HG03045 (cell line): ENCODE results near the gene NRAS.
"Not testable (repeated sequence)": the region's sequence is repeated elsewhere in the genome, so short reads cannot be mapped to it uniquely, and the experiment has no call there.

ENCODE experiments used
- ATAC-seq: cut with Tn5 transposase; IDR thresholded peaks from one replicate; pipeline ENCODE4 v1.9.1; 2021; ENCODE audit warnings: mild to moderate bottlenecking, moderate library complexity; ENCODE audit not compliant: unreplicated experiment

NRAS gene

GRCh38 chr1:114716304-114717170, at the start of gene NRAS:
Gene NRAS (minus strand): TSS chr1:114716771. CDS start chr1:114716160, 611 bp downstream.
- ATAC-seq = peak; percentile 96

- ATAC-seq = no peak
Measured at GRCh38 chr1:114764689-114765088, 48.1 kb upstream of the NRAS start.

GRCh38 chr1:114758256-114758832, 41.8 kb upstream of the NRAS start:
- no peak for ATAC-seq

GRCh38 chr1:114757455-114758255, 41.1 kb upstream of the NRAS start, which contains the start of gene CSDE1:
Gene CSDE1 (minus strand): TSS chr1:114757984. CDS start chr1:114739890, 18,094 bp downstream.
- peak; percentile 82 for ATAC-seq

- no peak for ATAC-seq
Measured at GRCh38 chr1:114756949-114757454, 40.4 kb upstream of the NRAS start.

- ATAC-seq = peak; percentile 43
Measured at GRCh38 chr1:114756009-114756892, 39.7 kb upstream of the NRAS start.

GRCh38 chr1:114755006-114755931, 38.7 kb upstream of the NRAS start:
- no peak for ATAC-seq

GRCh38 chr1:114753702-114754101, 37.1 kb upstream of the NRAS start:
- not testable (repeated sequence) for ATAC-seq

- ATAC-seq = no peak
Measured at GRCh38 chr1:114753143-114753542, 36.6 kb upstream of the NRAS start.

GRCh38 chr1:114750780-114751179, 34.2 kb upstream of the NRAS start:
- ATAC-seq = no peak

- ATAC-seq = no peak
Measured at GRCh38 chr1:114749835-114750234, 33.3 kb upstream of the NRAS start.

- ATAC-seq = no peak
Measured at GRCh38 chr1:114746450-114747121, 30.0 kb upstream of the NRAS start.

- no peak for ATAC-seq
Measured at GRCh38 chr1:114745291-114745690, 28.7 kb upstream of the NRAS start.

- no peak for ATAC-seq
Measured at GRCh38 chr1:114741963-114742746, 25.6 kb upstream of the NRAS start.

GRCh38 chr1:114740331-114740730, 23.8 kb upstream of the NRAS start:
- no peak for ATAC-seq

GRCh38 chr1:114737314-114737849, 20.8 kb upstream of the NRAS start:
- ATAC-seq = no peak

- ATAC-seq = no peak
Measured at GRCh38 chr1:114735479-114735878, 18.9 kb upstream of the NRAS start.

- no peak for ATAC-seq
Measured at GRCh38 chr1:114729782-114730181, 13.2 kb upstream of the NRAS start.
